GM21619 (cell line): ENCODE results near the gene SNTG2.

ENCODE experiments used
- ATAC-seq: cut with Tn5 transposase; IDR thresholded peaks from one replicate; pipeline ENCODE4 v1.9.1; 2021; ENCODE audit not compliant: unreplicated experiment

The SNTG2 gene

GRCh38 chr2:987789-988188 lies 37.1 kb downstream of the SNTG2 start:
- ATAC-seq: no peak

GRCh38 chr2:989781-990467 lies 39.3 kb downstream of the SNTG2 start:
- no peak for ATAC-seq

GRCh38 chr2:990970-991369 lies 40.3 kb downstream of the SNTG2 start:
- ATAC-seq: no peak

GRCh38 chr2:1002350-1002749 lies 51.7 kb downstream of the SNTG2 start:
- ATAC-seq: no peak

GRCh38 chr2:1004398-1004797 lies 53.7 kb downstream of the SNTG2 start:
- no peak for ATAC-seq

GRCh38 chr2:1010415-1010930 lies 59.8 kb downstream of the SNTG2 start:
- no peak for ATAC-seq

- no peak for ATAC-seq
These were observed 60.4 kb downstream of the SNTG2 start for GRCh38 chr2:1011006-1011405.

- no peak for ATAC-seq
These were observed 61.3 kb downstream of the SNTG2 start for GRCh38 chr2:1011985-1012384.

GRCh38 chr2:1014802-1015201 lies 64.2 kb downstream of the SNTG2 start:
- ATAC-seq: no peak

- ATAC-seq: no peak
These were observed 65.9 kb downstream of the SNTG2 start for GRCh38 chr2:1016500-1016899.

GRCh38 chr2:1017827-1018226 lies 67.2 kb downstream of the SNTG2 start:
- ATAC-seq: no peak

- no peak for ATAC-seq
These were observed 69.6 kb downstream of the SNTG2 start for GRCh38 chr2:1020206-1020605.

GRCh38 chr2:1022178-1022577 lies 71.5 kb downstream of the SNTG2 start:
- ATAC-seq: no peak

- ATAC-seq: no peak
These were observed 74.3 kb downstream of the SNTG2 start for GRCh38 chr2:1024981-1025380.

- no peak for ATAC-seq
These were observed 75.5 kb downstream of the SNTG2 start for GRCh38 chr2:1026141-1026540.

GRCh38 chr2:1028831-1029230 lies 78.2 kb downstream of the SNTG2 start:
- ATAC-seq: no peak

- ATAC-seq: no peak
These were observed 81.4 kb downstream of the SNTG2 start for GRCh38 chr2:1032030-1032429.

GRCh38 chr2:1033069-1033468 lies 82.4 kb downstream of the SNTG2 start:
- no peak for ATAC-seq

- ATAC-seq: no peak
These were observed 86.4 kb downstream of the SNTG2 start for GRCh38 chr2:1037066-1037465.

- no peak for ATAC-seq
These were observed 88.9 kb downstream of the SNTG2 start for GRCh38 chr2:1039549-1039948.

GRCh38 chr2:1041012-1041805 lies 90.6 kb downstream of the SNTG2 start:
- no peak for ATAC-seq

- peak; percentile 81 for ATAC-seq
These were observed 94.5 kb downstream of the SNTG2 start for GRCh38 chr2:1045109-1045508.
